Type B pancreatic cell (in vitro differentiated cells): Measurements from ENCODE around the gene MARCHF6. TPM values are rescaled to one million over a fixed set of nuclear protein-coding genes. Genes with fewer than 3 reads are reported as not detected.

Experiments used
- DNase-seq: peaks from one replicate; pipeline ENCODE4 v3.0.0; 2021; ENCODE audit warnings: mixed read lengths; ENCODE audit not compliant: unreplicated experiment; ENCODE audit errors: extremely low spot score
- H3K27ac Mint-ChIP-seq: 2 replicates; pipeline ENCODE4 v1.8.0; 2021; ENCODE audit warnings: mild to moderate bottlenecking, mixed read lengths
- H3K27me3 Mint-ChIP-seq: 2 replicates; pipeline ENCODE4 v1.8.0; 2021; ENCODE audit warnings: mixed read lengths
- H3K36me3 Mint-ChIP-seq: 2 replicates; pipeline ENCODE4 v1.8.0; 2021; ENCODE audit warnings: mixed read lengths
- H3K4me1 Mint-ChIP-seq: one replicate; pipeline ENCODE4 v1.8.0; 2021; ENCODE audit warnings: mixed read lengths; ENCODE audit not compliant: unreplicated experiment
- H3K4me3 Mint-ChIP-seq: 2 replicates; pipeline ENCODE4 v1.8.0; 2021; ENCODE audit warnings: mild to moderate bottlenecking, mixed read lengths
- H3K9me3 Mint-ChIP-seq: 2 replicates; pipeline ENCODE4 v1.8.0; 2021; ENCODE audit warnings: mixed read lengths
- CTCF ChIP-seq: fragments of 200-600 bp; sonication (generic); conservative IDR thresholded peaks from 2 replicates; pipeline ENCODE4 v1.5.0; 2021; ENCODE audit warnings: antibody characterized with exemption, mild to moderate bottlenecking
- total RNA-seq: library from RNA; stranded (reverse); gene quantifications from 2 replicates; pipeline ENCODE4 v1.2.1, GENCODE V29; 2021; ENCODE audit warnings: low replicate concordance

Gene MARCHF6
- total RNA-seq, 1 donor from 2014 or later: 199 TPM

GRCh38 chr5:10351919-10352318 lies 1.6 kb upstream of the MARCHF6 start:
- TF ChIP-seq CTCF: no peak
- Mint-ChIP-seq H3K27ac (peak overlapping the region; percentile 98), H3K27me3 (no peaks in the 10 kb centered on the region), H3K4me1 (peaks cover 20% of the 10 kb centered on the region), H3K9me3 (no peaks in the 10 kb centered on the region), H3K4me3 (peak overlapping the region; percentile 93), H3K36me3 (no peaks in the 10 kb centered on the region)
- DNase-seq: no peak

- DNase-seq: no peak
- TF ChIP-seq CTCF: no peak
- H3K4me1 Mint-ChIP-seq: peaks cover 24% of the 10 kb centered on the region
These were observed 860 bp upstream of the MARCHF6 start for GRCh38 chr5:10352430-10353240.

GRCh38 chr5:10354048-10354872 lies 765 bp downstream of the MARCHF6 start:
- peaks cover 4% of the 10 kb centered on the region for H3K9me3 Mint-ChIP-seq
- H3K36me3 Mint-ChIP-seq: peaks cover 8% of the 10 kb centered on the region
- no peak for DNase-seq
- peak overlapping the region; percentile 98 for H3K27ac Mint-ChIP-seq
- peaks cover 30% of the 10 kb centered on the region for H3K4me1 Mint-ChIP-seq
- H3K4me3 Mint-ChIP-seq: peak overlapping the region; percentile 99
- TF ChIP-seq CTCF: no peak
- H3K27me3 Mint-ChIP-seq: no peaks in the 10 kb centered on the region

More at GRCh38 chr5:10352430-10353240, 860 bp upstream of the MARCHF6 start:
- H3K27ac Mint-ChIP-seq: peak overlapping the region; percentile 98
- H3K9me3 Mint-ChIP-seq: no peaks in the 10 kb centered on the region
- H3K36me3 Mint-ChIP-seq: no peaks in the 10 kb centered on the region
- peak overlapping the region; percentile 93 for H3K4me3 Mint-ChIP-seq
- no peaks in the 10 kb centered on the region for H3K27me3 Mint-ChIP-seq

- Mint-ChIP-seq H3K4me3 (peak overlapping the region; percentile 99), H3K4me1 (peaks cover 30% of the 10 kb centered on the region), H3K27me3 (no peaks in the 10 kb centered on the region), H3K9me3 (peaks cover 4% of the 10 kb centered on the region), H3K27ac (peak overlapping the region; percentile 98), H3K36me3 (peaks cover 10% of the 10 kb centered on the region)
- DNase-seq: no peak
- TF ChIP-seq CTCF: no peak
These were observed 1.8 kb downstream of the MARCHF6 start for GRCh38 chr5:10355071-10355889.

GRCh38 chr5:10358999-10359398 lies 5.5 kb downstream of the MARCHF6 start:
- no peak for DNase-seq
- H3K36me3 Mint-ChIP-seq: peaks cover 29% of the 10 kb centered on the region
- H3K27ac Mint-ChIP-seq: no peak overlapping the region
- no peak for TF ChIP-seq CTCF
- H3K27me3 Mint-ChIP-seq: no peaks in the 10 kb centered on the region
- H3K9me3 Mint-ChIP-seq: peaks cover 10% of the 10 kb centered on the region
- no peak overlapping the region for H3K4me3 Mint-ChIP-seq
- peaks cover 31% of the 10 kb centered on the region for H3K4me1 Mint-ChIP-seq
